Measurements from ENCODE around the gene KPRP.

KPRP gene

GRCh38 chr1:152735648-152736047 is 22.2 kb upstream of the KPRP start:
- H4K12ac ChIP-seq (ENCODE audit: low read depth, low read length), result no peak overlapping the region
- H3K27ac ChIP-seq (ENCODE audit: low read depth, low read length), result no peak overlapping the region
- no peak overlapping the region for H3K4me3 ChIP-seq (ENCODE audit: low read depth, low read length)
- H2AK5ac ChIP-seq (ENCODE audit: low read length), result no peak overlapping the region
- no peak overlapping the region for H3K9ac ChIP-seq (ENCODE audit: low read length)
- no peak for DNase-seq
- no peak overlapping the region for H2BK120ac ChIP-seq (ENCODE audit: insufficient read depth, low read length, poor library complexity)
- H3K79me1 ChIP-seq (ENCODE audit: low read length), result no peaks in the 10 kb centered on the region
- peaks cover 16% of the 10 kb centered on the region for H3K9me3 ChIP-seq (ENCODE audit: insufficient read depth, low read depth, low read length)
- no peak overlapping the region for H3K14ac ChIP-seq (ENCODE audit: low read length)
- no peaks in the 10 kb centered on the region for H3K27me3 ChIP-seq (ENCODE audit: insufficient read depth, low read length)
- H2AFZ ChIP-seq (ENCODE audit: insufficient read depth, low read length, poor library complexity), result no peak overlapping the region
- H3K4me2 ChIP-seq (ENCODE audit: low read length), result no peak overlapping the region
- H2BK5ac ChIP-seq (ENCODE audit: low read depth, low read length, poor library complexity), result no peak overlapping the region
- no peak overlapping the region for H3K18ac ChIP-seq (ENCODE audit: low read length)
- H3K4ac ChIP-seq (ENCODE audit: low read depth, low read length), result no peak overlapping the region
- WGBS (ENCODE audit: extremely low coverage, insufficient coverage, insufficient read length), result no CpG with 5 or more reads among the region's 1 CpG
- H3K79me2 ChIP-seq (ENCODE audit: control insufficient read depth, insufficient read depth, low read length, poor library complexity), result no peaks in the 10 kb centered on the region
- H2BK12ac ChIP-seq (ENCODE audit: low read length), result no peak overlapping the region
- H4K8ac ChIP-seq (ENCODE audit: low read depth, low read length), result no peak overlapping the region
- no peak overlapping the region for H3K23ac ChIP-seq (ENCODE audit: low read length)
- no peak overlapping the region for H4K91ac ChIP-seq (ENCODE audit: low read depth, low read length)
- no peaks in the 10 kb centered on the region for H3K4me1 ChIP-seq (ENCODE audit: control insufficient read depth in 1 of 2, insufficient read depth in 2 of 2, low read length in 2 of 2)
- H3K36me3 ChIP-seq (ENCODE audit: control insufficient read depth in 1 of 2, insufficient read depth in 2 of 2, low read length in 2 of 2), result no peaks in the 10 kb centered on the region

GRCh38 chr1:152737997-152738396 is 19.8 kb upstream of the KPRP start:
- H3K4me1 ChIP-seq (ENCODE audit: control insufficient read depth in 1 of 2, insufficient read depth in 2 of 2, low read length in 2 of 2), result no peaks in the 10 kb centered on the region

GRCh38 chr1:152739841-152740240 is 18.0 kb upstream of the KPRP start:
- Histone ChIP-seq H2AFZ (ENCODE audit: insufficient read depth, low read length, poor library complexity) (no peak overlapping the region), H3K79me1 (ENCODE audit: low read length) (no peaks in the 10 kb centered on the region), H3K9ac (ENCODE audit: low read length) (no peak overlapping the region), H3K27me3 (ENCODE audit: insufficient read depth, low read length) (no peaks in the 10 kb centered on the region), H4K12ac (ENCODE audit: low read depth, low read length) (no peak overlapping the region), H3K36me3 (ENCODE audit: control insufficient read depth in 1 of 2, insufficient read depth in 2 of 2, low read length in 2 of 2) (no peaks in the 10 kb centered on the region), H3K23ac (ENCODE audit: low read length) (no peak overlapping the region), H2BK5ac (ENCODE audit: low read depth, low read length, poor library complexity) (no peak overlapping the region), H3K4me3 (ENCODE audit: low read depth, low read length) (no peak overlapping the region), H3K4ac (ENCODE audit: low read depth, low read length) (no peak overlapping the region), H2BK120ac (ENCODE audit: insufficient read depth, low read length, poor library complexity) (no peak overlapping the region), H3K9me3 (ENCODE audit: insufficient read depth, low read depth, low read length) (peaks cover 30% of the 10 kb centered on the region), H3K14ac (ENCODE audit: low read length) (no peak overlapping the region), H3K4me2 (ENCODE audit: low read length) (no peak overlapping the region), H3K4me1 (ENCODE audit: control insufficient read depth in 1 of 2, insufficient read depth in 2 of 2, low read length in 2 of 2) (no peaks in the 10 kb centered on the region), H4K8ac (ENCODE audit: low read depth, low read length) (no peak overlapping the region), H3K27ac (ENCODE audit: low read depth, low read length) (no peak overlapping the region), H4K91ac (ENCODE audit: low read depth, low read length) (no peak overlapping the region), H3K18ac (ENCODE audit: low read length) (no peak overlapping the region), H2BK12ac (ENCODE audit: low read length) (no peak overlapping the region), H2AK5ac (ENCODE audit: low read length) (no peak overlapping the region), H3K79me2 (ENCODE audit: control insufficient read depth, insufficient read depth, low read length, poor library complexity) (no peaks in the 10 kb centered on the region)
- no CpG with 5 or more reads among the region's 3 CpGs for WGBS (ENCODE audit: extremely low coverage, insufficient coverage, insufficient read length)
- no peak for DNase-seq

More at GRCh38 chr1:152737997-152738396, 19.8 kb upstream of the KPRP start:
- no peak overlapping the region for H3K18ac ChIP-seq (ENCODE audit: low read length)
- H2AK5ac ChIP-seq (ENCODE audit: low read length), result no peak overlapping the region
- no peak overlapping the region for H3K4me3 ChIP-seq (ENCODE audit: low read depth, low read length)
- peaks cover 21% of the 10 kb centered on the region for H3K9me3 ChIP-seq (ENCODE audit: insufficient read depth, low read depth, low read length)
- no peak overlapping the region for H3K14ac ChIP-seq (ENCODE audit: low read length)
- H3K4me2 ChIP-seq (ENCODE audit: low read length), result no peak overlapping the region
- H2AFZ ChIP-seq (ENCODE audit: insufficient read depth, low read length, poor library complexity), result no peak overlapping the region
- H4K91ac ChIP-seq (ENCODE audit: low read depth, low read length), result no peak overlapping the region
- no peaks in the 10 kb centered on the region for H3K36me3 ChIP-seq (ENCODE audit: control insufficient read depth in 1 of 2, insufficient read depth in 2 of 2, low read length in 2 of 2)
- H2BK120ac ChIP-seq (ENCODE audit: insufficient read depth, low read length, poor library complexity), result no peak overlapping the region
- H2BK5ac ChIP-seq (ENCODE audit: low read depth, low read length, poor library complexity), result no peak overlapping the region
- no peak for DNase-seq
- no peak overlapping the region for H2BK12ac ChIP-seq (ENCODE audit: low read length)
- H4K8ac ChIP-seq (ENCODE audit: low read depth, low read length), result no peak overlapping the region
- WGBS (ENCODE audit: extremely low coverage, insufficient coverage, insufficient read length), result no CpG with 5 or more reads among the region's 5 CpGs
- H4K12ac ChIP-seq (ENCODE audit: low read depth, low read length), result no peak overlapping the region
- no peak overlapping the region for H3K27ac ChIP-seq (ENCODE audit: low read depth, low read length)
- H3K9ac ChIP-seq (ENCODE audit: low read length), result no peak overlapping the region
- no peak overlapping the region for H3K4ac ChIP-seq (ENCODE audit: low read depth, low read length)
- no peaks in the 10 kb centered on the region for H3K79me1 ChIP-seq (ENCODE audit: low read length)
- H3K23ac ChIP-seq (ENCODE audit: low read length), result no peak overlapping the region
- H3K79me2 ChIP-seq (ENCODE audit: control insufficient read depth, insufficient read depth, low read length, poor library complexity), result no peaks in the 10 kb centered on the region
- no peaks in the 10 kb centered on the region for H3K27me3 ChIP-seq (ENCODE audit: insufficient read depth, low read length)

- H2AK5ac ChIP-seq (ENCODE audit: low read length), result no peak overlapping the region
- DNase-seq, result no peak
- H3K79me1 ChIP-seq (ENCODE audit: low read length), result no peaks in the 10 kb centered on the region
- H4K8ac ChIP-seq (ENCODE audit: low read depth, low read length), result no peak overlapping the region
- H3K4me2 ChIP-seq (ENCODE audit: low read length), result no peak overlapping the region
- H3K9ac ChIP-seq (ENCODE audit: low read length), result no peak overlapping the region
- no peak overlapping the region for H2AFZ ChIP-seq (ENCODE audit: insufficient read depth, low read length, poor library complexity)
- H3K27ac ChIP-seq (ENCODE audit: low read depth, low read length), result no peak overlapping the region
- H3K18ac ChIP-seq (ENCODE audit: low read length), result no peak overlapping the region
- H2BK12ac ChIP-seq (ENCODE audit: low read length), result no peak overlapping the region
- no peak overlapping the region for H4K12ac ChIP-seq (ENCODE audit: low read depth, low read length)
- no peak overlapping the region for H3K23ac ChIP-seq (ENCODE audit: low read length)
- no peak overlapping the region for H3K4ac ChIP-seq (ENCODE audit: low read depth, low read length)
- no peak overlapping the region for H2BK5ac ChIP-seq (ENCODE audit: low read depth, low read length, poor library complexity)
- no peaks in the 10 kb centered on the region for H3K79me2 ChIP-seq (ENCODE audit: control insufficient read depth, insufficient read depth, low read length, poor library complexity)
- H2BK120ac ChIP-seq (ENCODE audit: insufficient read depth, low read length, poor library complexity), result no peak overlapping the region
- H3K9me3 ChIP-seq (ENCODE audit: insufficient read depth, low read depth, low read length), result peaks cover 31% of the 10 kb centered on the region
- no peak overlapping the region for H3K4me3 ChIP-seq (ENCODE audit: low read depth, low read length)
- no peaks in the 10 kb centered on the region for H3K4me1 ChIP-seq (ENCODE audit: control insufficient read depth in 1 of 2, insufficient read depth in 2 of 2, low read length in 2 of 2)
- H3K27me3 ChIP-seq (ENCODE audit: insufficient read depth, low read length), result no peaks in the 10 kb centered on the region
- H3K14ac ChIP-seq (ENCODE audit: low read length), result no peak overlapping the region
- no peaks in the 10 kb centered on the region for H3K36me3 ChIP-seq (ENCODE audit: control insufficient read depth in 1 of 2, insufficient read depth in 2 of 2, low read length in 2 of 2)
- H4K91ac ChIP-seq (ENCODE audit: low read depth, low read length), result no peak overlapping the region
Measured at GRCh38 chr1:152741656-152742055, 16.2 kb upstream of the KPRP start.

Data from trophoblast cell (in vitro differentiated cells and primary cell).